Brain microvascular endothelial cell (primary cell): ENCODE measurements around the gene HS6ST2.

Experiments
- DNase-seq: peaks from one replicate; pipeline ENCODE4 v3.0.0-alpha.2; 2020
- H3K27ac ChIP-seq: fragments of 250-450 bp; sonication (Bioruptor Pico); 2 replicates; pipeline ENCODE4 v1.5.1; 2020; ENCODE audit warnings: mild to moderate bottlenecking, moderate library complexity
- H3K27me3 ChIP-seq: fragments of 250-450 bp; sonication (Bioruptor Pico); replicated peaks from 2 replicates; pipeline ENCODE4 v1.5.1; 2020; ENCODE audit warnings: mild to moderate bottlenecking
- H3K36me3 ChIP-seq: fragments of 250-450 bp; sonication (Bioruptor Pico); replicated peaks from 2 replicates; pipeline ENCODE4 v1.5.1; 2020; ENCODE audit warnings: mild to moderate bottlenecking
- H3K4me3 ChIP-seq: 2 replicates; pipeline ENCODE4 v1.5.1; 2011; ENCODE audit warnings: low read depth, mild to moderate bottlenecking, control low read depth, low read length, moderate library complexity
- CTCF ChIP-seq: IDR thresholded peaks from 2 replicates; pipeline ENCODE4 v1.5.1; 2011; ENCODE audit warnings: low read depth, mild to moderate bottlenecking, moderate library complexity, low read length, control low read depth, inconsistent platforms; ENCODE audit errors: missing control alignments
- in situ Hi-C: cut with HindIII; loops from 2 replicates; pipeline ENCODE4 v1.10.0; 2017; ENCODE audit warnings: low sequenced_read_pairs, low pct_ligation_motif_present

Gene HS6ST2

GRCh38 chrX:132862562-132862961, 95.9 kb downstream of the HS6ST2 start:
- Histone ChIP-seq H3K27me3 (no peaks in the 10 kb centered on the region), H3K36me3 (no peaks in the 10 kb centered on the region), H3K27ac (no peak overlapping the region), H3K4me3 (no peak overlapping the region)
- in situ Hi-C loops: no loop called here
- no peak for DNase-seq
- no peak for TF ChIP-seq CTCF

DNA sequence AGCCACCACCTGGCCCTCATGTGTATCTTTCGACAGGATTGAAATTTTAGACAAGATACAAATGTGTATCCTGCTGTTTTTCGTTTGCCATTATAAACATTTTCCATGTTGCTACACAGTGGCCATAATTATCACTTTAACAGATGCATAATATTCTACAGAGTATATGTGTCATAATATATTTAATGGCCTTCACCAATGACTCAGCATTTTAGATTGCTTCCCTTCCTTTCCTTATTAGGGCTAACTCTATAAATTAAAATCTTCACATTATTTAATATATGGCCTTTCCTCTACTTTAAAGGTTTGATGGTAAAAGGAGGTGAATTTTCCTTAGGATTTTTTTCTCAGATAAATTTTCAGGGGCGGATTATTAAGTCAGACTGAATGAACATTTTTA, 97.4 kb downstream of the HS6ST2 start:
- no peak for DNase-seq
- Histone ChIP-seq H3K36me3 (no peaks in the 10 kb centered on the region), H3K27me3 (no peaks in the 10 kb centered on the region), H3K27ac (no peak overlapping the region), H3K4me3 (no peak overlapping the region)
- TF ChIP-seq CTCF: no peak
- in situ Hi-C loops: no loop called here

- H3K27me3 ChIP-seq: no peaks in the 10 kb centered on the region
- no peak overlapping the region for H3K27ac ChIP-seq
- DNase-seq: no peak
- no peaks in the 10 kb centered on the region for H3K36me3 ChIP-seq
- in situ Hi-C loops: no loop called here
- TF ChIP-seq CTCF: no peak
- no peak overlapping the region for H3K4me3 ChIP-seq
These were observed 98.2 kb downstream of the HS6ST2 start for GRCh38 chrX:132860200-132860599.

DNA sequence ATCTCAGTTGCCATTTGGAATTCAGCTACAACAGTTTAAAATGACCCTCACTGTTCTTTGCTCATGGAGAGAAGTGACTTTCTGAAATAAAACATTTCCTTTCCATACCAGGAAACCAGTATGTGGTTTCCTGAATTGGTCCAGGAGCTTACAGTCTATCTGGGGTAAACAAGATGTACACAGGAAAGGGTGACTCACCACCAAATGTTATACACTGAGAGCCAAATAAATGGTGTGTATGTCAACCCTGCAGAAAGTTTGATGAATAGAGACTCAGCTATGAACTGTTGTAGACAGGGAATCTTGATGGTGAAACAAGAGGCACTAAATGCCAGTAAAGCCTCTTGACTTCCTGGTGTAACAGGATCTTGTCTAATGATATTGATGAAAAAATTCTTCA, 100.4 kb downstream of the HS6ST2 start:
- TF ChIP-seq CTCF: no peak
- in situ Hi-C loops: no loop called here
- no peaks in the 10 kb centered on the region for H3K36me3 ChIP-seq
- peak; percentile 6 for DNase-seq
- no peak overlapping the region for H3K4me3 ChIP-seq
- H3K27me3 ChIP-seq: no peaks in the 10 kb centered on the region
- no peak overlapping the region for H3K27ac ChIP-seq

- Histone ChIP-seq H3K27ac (no peak overlapping the region), H3K36me3 (no peaks in the 10 kb centered on the region), H3K4me3 (no peak overlapping the region), H3K27me3 (no peaks in the 10 kb centered on the region)
- DNase-seq: no peak
- TF ChIP-seq CTCF: no peak
- in situ Hi-C loops: no loop called here
These were observed 102.6 kb downstream of the HS6ST2 start for GRCh38 chrX:132855780-132856341.

DNA sequence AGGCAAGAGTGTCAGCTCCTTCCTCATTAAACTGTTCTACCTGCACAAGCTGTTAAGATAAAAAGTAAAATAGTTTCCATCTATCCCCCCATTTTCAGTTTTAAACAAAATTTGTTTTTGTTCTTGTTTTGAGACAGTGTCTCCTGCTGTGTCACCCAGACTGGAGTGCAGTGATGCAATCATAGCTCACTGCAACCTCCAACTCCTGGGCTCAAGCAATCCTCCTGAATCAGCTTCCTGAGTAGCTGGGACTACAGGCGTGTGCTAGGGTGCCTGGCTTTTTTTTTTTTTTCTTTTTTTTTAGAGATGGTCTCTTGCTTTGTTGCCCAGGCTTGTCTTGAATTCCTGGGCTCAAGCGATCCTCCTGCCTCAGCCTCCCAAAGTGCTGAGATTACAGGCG, 105.4 kb downstream of the HS6ST2 start:
- no peaks in the 10 kb centered on the region for H3K36me3 ChIP-seq
- no peak overlapping the region for H3K27ac ChIP-seq
- in situ Hi-C loops: no loop called here
- no peak overlapping the region for H3K4me3 ChIP-seq
- no peaks in the 10 kb centered on the region for H3K27me3 ChIP-seq
- TF ChIP-seq CTCF: no peak
- peak; percentile 39 for DNase-seq
